HG02588 (cell line): Measurements from ENCODE around the gene AEBP2.

Source experiments
- ATAC-seq: cut with Tn5 transposase; IDR thresholded peaks from one replicate; pipeline ENCODE4 v1.9.1; 2021; ENCODE audit warnings: mild to moderate bottlenecking, moderate library complexity; ENCODE audit not compliant: unreplicated experiment

AEBP2 gene

DNA sequence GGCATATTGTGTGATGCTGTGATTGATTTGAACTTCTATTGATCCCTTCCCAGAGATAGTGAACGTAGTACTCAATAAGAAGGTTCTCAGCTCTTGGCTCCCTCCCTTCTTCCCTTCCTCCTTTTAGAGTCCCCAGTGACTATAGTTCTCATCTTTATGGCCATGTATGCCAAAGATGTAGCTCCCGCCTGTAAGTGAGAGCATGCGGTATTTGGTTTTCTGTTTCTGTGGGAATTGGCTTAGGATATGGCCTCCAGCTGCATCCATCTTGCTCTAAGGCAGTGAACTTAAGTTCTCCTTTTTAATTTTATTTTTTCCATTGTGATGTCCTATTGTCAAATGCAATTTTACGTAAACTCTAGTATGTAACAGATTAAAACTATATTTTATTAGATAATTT, 109.5 kb downstream of the AEBP2 start:
- ATAC-seq = no peak

DNA sequence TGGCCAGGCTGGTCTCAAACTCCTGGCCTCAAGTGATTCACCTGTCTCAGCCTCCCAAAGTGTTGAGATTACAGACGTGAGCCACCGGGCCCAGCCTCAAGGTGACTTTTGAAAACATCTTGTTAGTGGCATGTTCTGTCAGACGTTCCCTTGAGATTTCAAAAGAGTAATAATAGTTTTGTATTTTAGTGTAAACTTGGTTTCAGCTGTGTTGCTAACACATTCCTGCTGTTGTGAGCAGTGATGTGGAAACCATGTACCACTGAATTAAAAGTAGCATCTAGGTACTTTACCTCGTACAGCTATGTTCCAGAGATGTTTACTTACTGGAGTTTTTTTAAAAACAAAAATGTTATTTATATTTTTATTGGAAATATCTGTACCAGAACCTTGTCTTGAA, 111.3 kb downstream of the AEBP2 start:
- ATAC-seq = no peak

- ATAC-seq = peak; percentile 67
Measured at GRCh38 chr12:19552441-19553097, 113.3 kb downstream of the AEBP2 start.

DNA sequence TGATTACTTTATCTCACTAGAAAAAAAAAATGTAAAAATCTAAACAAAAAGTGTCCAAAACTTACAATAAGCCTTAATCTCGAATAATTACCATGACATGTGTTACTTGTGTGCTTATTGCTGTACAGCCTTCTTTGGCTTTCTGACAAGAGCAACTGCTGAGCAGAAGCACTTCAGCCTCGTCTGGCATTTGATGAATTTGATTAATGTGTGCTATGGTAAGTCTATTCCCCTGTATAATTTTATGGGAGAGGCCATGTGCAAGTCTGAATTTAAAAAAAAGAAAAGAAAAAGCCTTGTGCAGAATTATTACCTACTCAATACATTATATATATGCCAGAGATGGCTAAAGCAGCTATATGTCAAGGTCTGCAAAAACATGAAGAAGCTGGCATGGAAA, 113.9 kb downstream of the AEBP2 start:
- no peak for ATAC-seq

DNA sequence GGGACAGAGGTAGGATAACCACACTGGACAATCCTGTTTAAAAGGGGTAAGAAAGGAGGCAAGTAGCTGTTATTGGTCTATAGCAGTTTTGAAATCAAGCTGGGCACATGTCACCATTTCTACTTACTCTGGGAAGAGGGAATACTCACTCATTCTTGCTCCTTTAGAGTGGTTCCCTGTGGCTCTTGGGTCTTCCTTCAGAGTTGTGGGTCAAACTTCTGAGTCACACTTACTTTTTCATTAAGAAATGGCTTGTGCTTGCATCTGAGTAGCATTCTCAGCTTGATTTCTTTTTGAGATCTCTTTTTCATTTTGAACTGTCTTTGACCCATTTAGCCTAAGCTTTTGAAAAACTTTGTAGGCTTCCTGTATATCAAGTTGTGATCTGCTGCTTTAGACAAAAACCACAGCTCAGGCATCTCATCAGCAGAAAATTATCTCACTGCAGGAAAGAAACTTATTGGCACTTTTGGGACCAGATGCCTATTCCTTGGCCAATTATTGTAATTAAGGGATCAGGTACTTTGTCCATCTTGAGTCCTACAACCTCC, 122.2 kb downstream of the AEBP2 start:
- no peak for ATAC-seq
